OCI-LY7 (cell line): ENCODE results near the gene GYG2. TPM values are rescaled to one million over a fixed set of nuclear protein-coding genes. Genes with fewer than 3 reads are reported as not detected.
"Not testable (repeated sequence)": the region's sequence is repeated elsewhere in the genome, so short reads cannot be mapped to it uniquely, and the experiment has no call there.

ENCODE experiments used
- BruUV-seq: library from RNA; stranded (reverse); fragments of 400-500 nt; replicated peaks from 2 replicates; lab custom pipeline; 2021; lab: Mats Ljungman, UMichigan
- CTCF ChIA-PET: fragments of 300-600 bp; sonication (Branson Sonifier 250); formaldehyde crosslinking; loops from one replicate; lab custom pipeline; 2022; ENCODE audit warnings: antibody characterized with exemption; ENCODE audit not compliant: unreplicated experiment; lab: Charles Lee
- POLR2A ChIA-PET: fragments of 300-600 bp; sonication (Branson Sonifier 250); formaldehyde crosslinking; loops from one replicate; lab custom pipeline; 2022; ENCODE audit warnings: antibody characterized with exemption; lab: Charles Lee
- DNase-seq: peaks from one replicate; pipeline ENCODE4 v3.0.0-alpha.2; 2015; ENCODE audit warnings: low spot score
- H2AFZ ChIP-seq: fragments of 200-600 bp; sonication (generic), shearing (Covaris generic); 2 replicates; pipeline ENCODE4 v1.6.1; 2014; ENCODE audit warnings: mild to moderate bottlenecking, antibody characterized with exemption, low read length, moderate library complexity
- H3K27ac ChIP-seq: fragments of 200-600 bp; sonication (generic); 2 replicates; pipeline ENCODE4 v1.5.1; 2014; ENCODE audit warnings: mixed run types, low read depth, mild to moderate bottlenecking, moderate library complexity, low read length, inconsistent platforms; ENCODE audit not compliant: poor library complexity, severe bottlenecking
- H3K36me3 ChIP-seq: fragments of 200-600 bp; sonication (generic); 2 replicates; pipeline ENCODE4 v1.6.1; 2014; ENCODE audit warnings: mild to moderate bottlenecking, antibody characterized with exemption, low read length, moderate library complexity, mixed read lengths; ENCODE audit not compliant: insufficient read depth
- H3K4me1 ChIP-seq: fragments of 200-600 bp; sonication (generic); 2 replicates; pipeline ENCODE4 v1.5.1; 2014; ENCODE audit warnings: mild to moderate bottlenecking, low read length; ENCODE audit not compliant: insufficient read depth, poor library complexity, severe bottlenecking
- H3K4me2 ChIP-seq: fragments of 200-600 bp; sonication (generic); 2 replicates; pipeline ENCODE4 v1.6.1; 2014; ENCODE audit warnings: mild to moderate bottlenecking, low read length
- H3K4me3 ChIP-seq: fragments of 200-600 bp; sonication (generic); 2 replicates; pipeline ENCODE4 v1.5.1; 2014; ENCODE audit warnings: mild to moderate bottlenecking, low read depth, low read length; ENCODE audit not compliant: poor library complexity, severe bottlenecking
- H3K79me2 ChIP-seq: fragments of 200-600 bp; sonication (generic); 2 replicates; pipeline ENCODE4 v1.6.1; 2016; ENCODE audit warnings: low read depth, mild to moderate bottlenecking, low read length, moderate library complexity, mixed read lengths; ENCODE audit not compliant: insufficient read depth
- H3K9me2 ChIP-seq: fragments of 200-600 bp; sonication (generic); 2 replicates; pipeline ENCODE4 v1.6.1; 2016; ENCODE audit warnings: mild to moderate bottlenecking, low read length, mixed read lengths; ENCODE audit not compliant: insufficient read depth
- H3K9me3 ChIP-seq: fragments of 200-600 bp; sonication (generic); 2 replicates; pipeline ENCODE4 v1.6.1; 2014; ENCODE audit warnings: mild to moderate bottlenecking, mixed run types, low read length, mixed read lengths
- H4K20me1 ChIP-seq: fragments of 200-600 bp; sonication (generic); 2 replicates; pipeline ENCODE4 v1.6.1; 2014; ENCODE audit warnings: mild to moderate bottlenecking, antibody characterized with exemption, low read length, moderate library complexity, mixed read lengths; ENCODE audit not compliant: insufficient read depth
- EZH2phosphoT487 ChIP-seq: fragments of 200-600 bp; sonication (generic); IDR thresholded peaks from 2 replicates; pipeline ENCODE4 v1.6.1; 2018; ENCODE audit warnings: low read depth, borderline replicate concordance, mild to moderate bottlenecking, mixed run types, antibody characterized with exemption, low read length, moderate library complexity, mixed read lengths
- intact Hi-C: fragments of 100-400 bp; cut with micrococcal nuclease; formaldehyde crosslinking; loops from one replicate; pipeline ENCODE4 v1.10.0; 2022; ENCODE audit not compliant: unreplicated experiment
- total RNA-seq, 2 experiments: library from RNA; depleted of rRNA in 1 of 2; stranded (reverse); fragments of >200 nt in 1 of 2; shearing (Covaris generic) in 1 of 2; gene quantifications; 2 replicates each; pipeline ENCODE4 v1.2.3, GENCODE V29; 2014 to 2022
- TF ChIP-seq, protein P1 (sequence below): fragments of 200-600 bp; sonication (generic); conservative IDR thresholded peaks from 2 replicates; pipeline ENCODE4 v1.5.1; 2014; ENCODE audit warnings: mild to moderate bottlenecking, antibody characterized with exemption, low read length, moderate library complexity, mixed read lengths

The GYG2 gene
- total RNA-seq, 2 experiments from 2014 or later = not detected

- H4K20me1 ChIP-seq, BruUV-seq, H3K9me3 ChIP-seq, H3K9me2 ChIP-seq, H3K4me3 ChIP-seq, H3K4me2 ChIP-seq, H3K27ac ChIP-seq, CTCF ChIA-PET, H3K36me3 ChIP-seq, H2AFZ ChIP-seq, H3K4me1 ChIP-seq, H3K79me2 ChIP-seq, intact Hi-C loops, DNase-seq, POLR2A ChIA-PET: not testable (repeated sequence)
Observed at GRCh38 chrX:2804106-2804843, 24.5 kb upstream of the GYG2 start.

GRCh38 chrX:2804858-2805257 lies 23.9 kb upstream of the GYG2 start:
- intact Hi-C loops, H3K4me2 ChIP-seq, H2AFZ ChIP-seq, H4K20me1 ChIP-seq, H3K9me2 ChIP-seq, DNase-seq, CTCF ChIA-PET, H3K79me2 ChIP-seq, H3K36me3 ChIP-seq, H3K4me3 ChIP-seq, H3K27ac ChIP-seq, H3K9me3 ChIP-seq, H3K4me1 ChIP-seq, POLR2A ChIA-PET, BruUV-seq: not testable (repeated sequence)

DNA sequence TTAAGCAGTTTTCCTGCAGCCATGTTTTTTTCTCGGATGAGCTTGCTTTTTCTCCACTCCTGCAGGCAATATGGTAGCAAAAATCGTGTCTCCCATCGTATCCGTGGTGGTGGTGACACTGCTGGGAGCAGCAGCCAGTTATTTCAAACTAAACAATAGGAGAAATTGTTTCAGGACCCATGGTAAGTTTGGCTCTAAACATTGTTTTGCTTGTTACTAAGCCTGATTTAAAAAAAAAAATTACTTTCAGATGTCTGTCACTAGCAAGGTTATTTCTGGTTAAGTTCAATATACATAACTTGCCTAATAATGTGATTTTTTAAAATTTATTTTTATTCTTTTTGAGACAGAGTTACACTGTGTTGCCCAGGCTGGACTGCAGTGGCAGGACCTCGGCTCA lies 17.5 kb upstream of the GYG2 start:
- H3K4me2 ChIP-seq = no peak overlapping the region
- BruUV-seq = no TSS peak
- intact Hi-C loops = no loop called here
- no peaks in the 10 kb centered on the region for H3K9me3 ChIP-seq
- no peaks in the 10 kb centered on the region for H4K20me1 ChIP-seq
- no peak overlapping the region for H3K4me3 ChIP-seq
- H3K4me1 ChIP-seq = no peaks in the 10 kb centered on the region
- TF ChIP-seq EZH2phosphoT487 = no peak
- TF ChIP-seq, protein P1, sequence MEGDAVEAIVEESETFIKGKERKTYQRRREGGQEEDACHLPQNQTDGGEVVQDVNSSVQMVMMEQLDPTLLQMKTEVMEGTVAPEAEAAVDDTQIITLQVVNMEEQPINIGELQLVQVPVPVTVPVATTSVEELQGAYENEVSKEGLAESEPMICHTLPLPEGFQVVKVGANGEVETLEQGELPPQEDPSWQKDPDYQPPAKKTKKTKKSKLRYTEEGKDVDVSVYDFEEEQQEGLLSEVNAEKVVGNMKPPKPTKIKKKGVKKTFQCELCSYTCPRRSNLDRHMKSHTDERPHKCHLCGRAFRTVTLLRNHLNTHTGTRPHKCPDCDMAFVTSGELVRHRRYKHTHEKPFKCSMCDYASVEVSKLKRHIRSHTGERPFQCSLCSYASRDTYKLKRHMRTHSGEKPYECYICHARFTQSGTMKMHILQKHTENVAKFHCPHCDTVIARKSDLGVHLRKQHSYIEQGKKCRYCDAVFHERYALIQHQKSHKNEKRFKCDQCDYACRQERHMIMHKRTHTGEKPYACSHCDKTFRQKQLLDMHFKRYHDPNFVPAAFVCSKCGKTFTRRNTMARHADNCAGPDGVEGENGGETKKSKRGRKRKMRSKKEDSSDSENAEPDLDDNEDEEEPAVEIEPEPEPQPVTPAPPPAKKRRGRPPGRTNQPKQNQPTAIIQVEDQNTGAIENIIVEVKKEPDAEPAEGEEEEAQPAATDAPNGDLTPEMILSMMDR = no peak
- H3K79me2 ChIP-seq = no peaks in the 10 kb centered on the region
- H3K27ac ChIP-seq = no peak overlapping the region
- POLR2A ChIA-PET = no interaction called here
- H3K9me2 ChIP-seq = no peaks in the 10 kb centered on the region
- no peak for DNase-seq
- H3K36me3 ChIP-seq = no peaks in the 10 kb centered on the region
- CTCF ChIA-PET = no interaction called here
- no peak overlapping the region for H2AFZ ChIP-seq
